RWPE2 (cell line): ENCODE data around the gene ARID5B.

Experiments used
- ATAC-seq: fragments of 200-7000 bp; cut with Tn5 transposase; 3 replicates; pipeline ENCODE4 v1.9.1; 2021; ENCODE audit warnings: low read depth
- DNase-seq: peaks from one replicate; pipeline ENCODE4 v3.0.0-alpha.2; 2020; ENCODE audit warnings: low spot score
- H3K27ac ChIP-seq: fragments of 450-650 bp; 2 replicates; pipeline ENCODE4 v1.5.1; 2017; ENCODE audit warnings: mild to moderate bottlenecking; ENCODE audit not compliant: poor library complexity, severe bottlenecking
- H3K27me3 ChIP-seq: fragments of 250-450 bp; sonication (Bioruptor Pico); 2 replicates; pipeline ENCODE4 v1.5.1; 2021; ENCODE audit warnings: mild to moderate bottlenecking, moderate library complexity; ENCODE audit not compliant: insufficient read depth, poor library complexity, severe bottlenecking
- H3K36me3 ChIP-seq: fragments of 250-450 bp; sonication (Bioruptor Pico); 2 replicates; pipeline ENCODE4 v1.5.1; 2020; ENCODE audit warnings: low read depth, mild to moderate bottlenecking, moderate library complexity
- H3K4me1 ChIP-seq: fragments of 250-450 bp; sonication (Bioruptor Pico); 2 replicates; pipeline ENCODE4 v1.5.1; 2021; ENCODE audit warnings: mild to moderate bottlenecking, moderate library complexity; ENCODE audit not compliant: insufficient read depth, poor library complexity, severe bottlenecking
- H3K4me3 ChIP-seq: fragments of 250-450 bp; sonication (Bioruptor Pico); 2 replicates; pipeline ENCODE4 v1.5.1; 2021; ENCODE audit warnings: mild to moderate bottlenecking, moderate library complexity; ENCODE audit not compliant: severe bottlenecking
- H3K9me3 ChIP-seq: fragments of 250-450 bp; sonication (Bioruptor Pico); 2 replicates; pipeline ENCODE4 v1.5.1; 2021; ENCODE audit warnings: mild to moderate bottlenecking, moderate library complexity; ENCODE audit not compliant: severe bottlenecking
- TF ChIP-seq, protein P1 (sequence below): fragments of 450-650 bp; IDR thresholded peaks from one replicate; pipeline ENCODE4 v1.5.1; 2017; ENCODE audit warnings: mild to moderate bottlenecking, moderate library complexity; ENCODE audit not compliant: poor library complexity, severe bottlenecking

Gene ARID5B

DNA sequence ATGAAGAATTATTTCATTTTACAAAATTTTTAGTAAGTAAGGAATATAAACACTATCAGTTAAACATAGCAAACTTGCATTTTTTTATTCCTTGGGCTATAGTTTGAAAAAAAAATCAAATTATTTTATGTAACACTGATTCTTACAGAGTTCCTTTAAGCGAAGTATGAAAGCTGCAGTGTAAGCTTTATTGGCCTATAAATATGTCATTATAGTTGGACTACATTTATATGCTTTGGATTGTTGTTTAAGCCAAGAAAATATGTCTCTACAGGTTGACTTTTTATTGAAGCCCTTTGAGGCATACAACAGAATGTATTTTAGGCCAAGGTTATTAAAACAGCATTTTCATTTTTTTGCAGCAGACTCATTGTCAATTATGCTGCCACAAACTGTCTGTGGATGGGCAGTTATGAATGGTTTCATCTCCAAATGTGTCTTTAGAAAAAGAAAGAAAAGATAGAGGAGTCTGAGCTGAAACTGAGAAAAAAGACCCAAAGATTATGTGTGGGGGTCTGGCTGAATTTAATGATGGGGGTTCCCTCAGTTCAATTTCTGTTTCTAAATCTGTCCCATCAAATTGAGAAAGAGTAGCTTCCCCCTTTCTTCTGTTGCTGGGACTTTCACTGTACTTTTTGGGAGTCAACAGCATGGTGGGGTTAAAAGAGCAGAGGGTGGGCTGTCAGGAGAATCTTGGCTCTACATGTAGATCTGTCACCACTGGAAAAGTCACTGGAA, 43.1 kb downstream of the ARID5B start:
- H3K4me1 ChIP-seq, result peaks cover 37% of the 10 kb centered on the region
- no peaks in the 10 kb centered on the region for H3K9me3 ChIP-seq
- TF ChIP-seq, protein P1, sequence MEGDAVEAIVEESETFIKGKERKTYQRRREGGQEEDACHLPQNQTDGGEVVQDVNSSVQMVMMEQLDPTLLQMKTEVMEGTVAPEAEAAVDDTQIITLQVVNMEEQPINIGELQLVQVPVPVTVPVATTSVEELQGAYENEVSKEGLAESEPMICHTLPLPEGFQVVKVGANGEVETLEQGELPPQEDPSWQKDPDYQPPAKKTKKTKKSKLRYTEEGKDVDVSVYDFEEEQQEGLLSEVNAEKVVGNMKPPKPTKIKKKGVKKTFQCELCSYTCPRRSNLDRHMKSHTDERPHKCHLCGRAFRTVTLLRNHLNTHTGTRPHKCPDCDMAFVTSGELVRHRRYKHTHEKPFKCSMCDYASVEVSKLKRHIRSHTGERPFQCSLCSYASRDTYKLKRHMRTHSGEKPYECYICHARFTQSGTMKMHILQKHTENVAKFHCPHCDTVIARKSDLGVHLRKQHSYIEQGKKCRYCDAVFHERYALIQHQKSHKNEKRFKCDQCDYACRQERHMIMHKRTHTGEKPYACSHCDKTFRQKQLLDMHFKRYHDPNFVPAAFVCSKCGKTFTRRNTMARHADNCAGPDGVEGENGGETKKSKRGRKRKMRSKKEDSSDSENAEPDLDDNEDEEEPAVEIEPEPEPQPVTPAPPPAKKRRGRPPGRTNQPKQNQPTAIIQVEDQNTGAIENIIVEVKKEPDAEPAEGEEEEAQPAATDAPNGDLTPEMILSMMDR, result no peak
- DNase-seq (no peak), ATAC-seq (no peak)
- H3K4me3 ChIP-seq, result no peak overlapping the region
- no peaks in the 10 kb centered on the region for H3K27me3 ChIP-seq
- peaks cover 27% of the 10 kb centered on the region for H3K36me3 ChIP-seq
- peak overlapping the region; percentile 90 for H3K27ac ChIP-seq

DNA sequence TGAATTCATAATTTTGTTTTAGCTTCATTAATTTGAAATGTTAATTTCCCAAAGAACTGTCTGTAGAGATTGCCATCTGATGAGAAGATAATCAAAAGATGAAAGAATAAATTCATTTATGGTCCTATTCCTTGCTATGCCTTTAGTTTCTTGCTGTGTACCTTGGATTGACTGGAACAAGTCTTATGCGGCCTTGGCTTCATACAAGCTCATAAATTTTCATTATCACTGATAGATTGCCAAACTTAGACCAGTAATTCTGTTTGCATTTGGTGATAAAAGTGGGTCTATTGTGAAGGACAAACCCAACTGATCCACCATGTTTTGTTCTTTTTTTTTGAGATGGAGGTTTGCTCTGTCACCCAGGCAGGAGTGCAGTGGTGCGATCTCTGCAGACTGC, 48.2 kb downstream of the ARID5B start:
- H3K27ac ChIP-seq, result no peak overlapping the region
- H3K27me3 ChIP-seq, result no peaks in the 10 kb centered on the region
- TF ChIP-seq, protein P1, result no peak
- H3K4me3 ChIP-seq, result no peak overlapping the region
- peaks cover 6% of the 10 kb centered on the region for H3K4me1 ChIP-seq
- H3K36me3 ChIP-seq, result peaks cover 12% of the 10 kb centered on the region
- H3K9me3 ChIP-seq, result no peaks in the 10 kb centered on the region
- ATAC-seq (no peak), DNase-seq (no peak)

DNA sequence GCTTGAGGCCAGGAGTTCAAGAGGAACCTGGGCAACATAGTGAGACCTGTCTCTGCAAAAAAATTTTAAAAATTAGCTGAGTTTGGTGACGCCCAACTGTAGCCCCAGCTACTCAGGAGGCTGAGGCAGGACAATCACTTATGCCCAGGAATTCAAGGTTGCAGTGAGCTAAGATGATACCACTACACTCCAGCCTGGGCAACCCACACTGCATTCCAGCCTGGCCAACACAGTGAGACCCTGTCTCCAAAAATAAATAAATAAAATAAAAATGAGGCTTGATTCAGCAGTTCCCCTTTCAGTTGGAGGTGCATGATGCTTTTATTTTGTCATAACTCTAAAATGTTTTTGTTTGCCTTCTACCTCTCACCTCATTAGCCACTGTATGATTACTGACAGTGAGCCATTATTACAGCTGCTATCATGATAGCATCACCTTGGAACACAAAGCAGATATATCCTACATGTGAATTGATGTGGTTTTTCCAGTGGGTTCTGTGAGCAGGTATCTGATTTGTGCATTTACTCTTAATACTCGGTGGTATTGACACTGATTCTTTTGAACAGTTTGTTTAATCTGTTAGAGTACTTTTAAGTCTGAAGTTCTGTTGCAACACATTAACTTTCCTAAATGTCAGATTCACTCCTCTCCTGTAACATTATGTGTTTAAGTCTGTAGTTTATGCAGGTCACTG, 49.1 kb downstream of the ARID5B start:
- H3K9me3 ChIP-seq, result no peaks in the 10 kb centered on the region
- TF ChIP-seq, protein P1, result no peak
- no peak overlapping the region for H3K4me3 ChIP-seq
- DNase-seq, result no peak
- H3K4me1 ChIP-seq, result no peaks in the 10 kb centered on the region
- ATAC-seq, result no peak
- H3K27ac ChIP-seq, result no peak overlapping the region
- H3K36me3 ChIP-seq, result peaks cover 9% of the 10 kb centered on the region
- no peaks in the 10 kb centered on the region for H3K27me3 ChIP-seq

DNA sequence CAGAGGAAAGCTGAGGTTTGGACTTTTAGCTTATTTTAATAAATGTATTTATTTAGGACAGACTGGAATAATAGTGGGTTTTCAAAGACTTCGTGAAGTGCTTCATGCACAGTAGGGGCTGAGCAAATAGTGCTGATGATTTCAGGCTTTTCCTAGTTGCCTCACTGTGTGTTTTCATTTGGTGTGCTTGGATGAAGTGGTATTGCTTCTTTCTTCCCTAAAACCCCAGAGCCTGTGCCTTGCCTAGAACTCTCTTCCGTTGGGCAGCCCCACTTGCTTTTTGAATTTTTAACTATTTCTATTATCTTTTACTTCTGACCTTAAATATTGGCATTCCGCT, 49.6 kb downstream of the ARID5B start:
- DNase-seq, result no peak

More for the DNA sequence above, 49.6 kb downstream of the ARID5B start:
- peaks cover 9% of the 10 kb centered on the region for H3K36me3 ChIP-seq
- H3K9me3 ChIP-seq, result no peaks in the 10 kb centered on the region
- no peak for ATAC-seq
- H3K27ac ChIP-seq, result no peak overlapping the region
- H3K4me1 ChIP-seq, result no peaks in the 10 kb centered on the region
- TF ChIP-seq, protein P1, result no peak
- no peak overlapping the region for H3K4me3 ChIP-seq
- H3K27me3 ChIP-seq, result no peaks in the 10 kb centered on the region
